HG03520 (cell line): Measurements from ENCODE around the gene MSANTD2.

ENCODE experiments used
- ATAC-seq: cut with Tn5 transposase; IDR thresholded peaks from one replicate; pipeline ENCODE4 v1.9.1; 2021; ENCODE audit warnings: mild to moderate bottlenecking, moderate library complexity; ENCODE audit not compliant: unreplicated experiment

Gene MSANTD2

DNA sequence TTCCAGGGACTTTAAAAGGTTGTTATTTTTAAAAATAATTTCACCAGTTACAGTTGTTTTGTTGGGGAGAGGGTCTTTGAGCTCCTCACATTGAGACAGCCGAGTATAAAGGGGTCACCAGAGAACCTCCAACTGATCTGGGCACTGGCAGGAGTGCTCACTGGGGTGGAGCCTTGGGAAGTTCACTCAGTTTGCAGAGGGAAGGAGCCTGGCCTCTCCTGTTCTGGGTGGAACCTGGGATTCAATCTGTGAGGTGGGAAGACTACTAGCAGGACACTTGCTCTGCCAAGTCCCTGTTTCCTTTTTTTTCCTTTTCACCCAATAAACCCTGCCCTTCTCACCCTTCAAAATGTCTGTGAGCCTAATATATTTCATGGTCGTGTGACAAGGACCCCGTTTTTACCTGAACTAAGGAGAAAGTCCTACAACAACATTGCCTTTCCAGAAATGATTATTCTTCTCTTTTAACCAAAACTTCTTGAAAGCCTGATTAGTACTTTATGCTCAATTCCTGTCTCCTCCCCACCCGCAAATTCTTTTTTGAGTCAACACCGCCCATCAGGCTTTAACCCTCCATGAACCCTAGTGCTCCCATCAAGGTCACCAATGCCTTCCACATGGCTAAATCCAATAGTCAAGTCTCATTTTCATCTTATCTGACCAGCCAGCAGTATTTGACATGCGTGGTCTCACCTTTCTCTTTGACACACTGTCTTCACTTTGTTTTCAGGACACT is 22.0 kb upstream of the MSANTD2 start:
- no peak for ATAC-seq

DNA sequence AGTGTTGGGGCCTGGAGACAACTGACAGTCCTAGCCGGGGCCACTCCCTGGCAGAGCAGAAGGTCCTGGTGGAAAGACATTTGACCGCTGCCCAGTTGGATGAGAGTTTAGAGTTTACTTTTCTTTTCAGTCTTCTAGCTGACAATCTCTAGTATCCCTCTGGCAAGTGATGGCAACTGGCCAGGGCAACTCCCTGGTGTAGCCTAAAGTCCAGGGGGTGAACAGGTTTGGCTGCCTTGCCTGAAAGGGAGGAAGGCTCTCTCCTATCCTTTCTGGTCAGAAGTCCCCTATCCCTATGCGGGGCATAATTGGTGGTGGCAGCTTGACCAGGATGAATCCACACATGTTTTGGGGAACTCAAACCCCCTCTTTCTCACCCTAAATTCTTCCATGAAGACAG is 16.8 kb upstream of the MSANTD2 start:
- ATAC-seq = no peak

DNA sequence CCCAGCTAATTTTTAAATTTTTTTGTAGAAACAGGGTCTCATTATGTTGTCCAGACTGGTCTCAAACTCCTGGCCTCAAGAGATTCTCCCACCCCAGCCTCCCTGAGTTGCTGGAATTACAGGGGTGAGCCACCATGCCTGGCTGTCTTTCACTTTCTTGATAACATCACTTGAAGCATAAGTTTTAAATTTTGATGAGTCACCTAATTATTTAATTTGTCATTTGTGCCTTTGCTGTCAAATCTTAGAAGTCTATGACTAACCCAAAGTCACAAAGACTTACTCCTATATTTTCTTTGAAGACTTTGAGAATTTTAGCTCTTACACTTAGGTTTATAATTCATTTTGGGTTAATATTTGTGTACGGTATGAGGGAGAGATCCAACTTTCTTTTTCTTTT is 14.5 kb upstream of the MSANTD2 start:
- ATAC-seq = no peak

DNA sequence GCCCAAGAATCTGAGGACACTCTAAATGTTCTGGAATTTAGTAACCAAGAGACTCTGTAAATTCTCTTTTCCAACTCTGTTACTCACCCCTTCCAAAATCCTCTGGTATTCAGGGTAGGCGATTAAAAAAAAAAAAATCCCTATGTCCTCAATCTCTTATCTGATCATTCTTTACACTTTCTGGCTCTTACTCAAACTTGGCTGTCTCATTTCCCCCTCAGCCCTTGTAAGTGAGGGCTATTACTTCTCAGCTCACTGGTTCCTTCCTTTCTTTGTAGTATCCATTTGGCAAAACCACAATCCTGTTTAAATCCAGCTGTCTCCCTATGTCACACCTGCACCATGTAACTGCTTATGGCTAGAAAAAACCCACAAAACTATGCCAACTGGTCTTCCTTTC is 12.7 kb upstream of the MSANTD2 start:
- no peak for ATAC-seq

DNA sequence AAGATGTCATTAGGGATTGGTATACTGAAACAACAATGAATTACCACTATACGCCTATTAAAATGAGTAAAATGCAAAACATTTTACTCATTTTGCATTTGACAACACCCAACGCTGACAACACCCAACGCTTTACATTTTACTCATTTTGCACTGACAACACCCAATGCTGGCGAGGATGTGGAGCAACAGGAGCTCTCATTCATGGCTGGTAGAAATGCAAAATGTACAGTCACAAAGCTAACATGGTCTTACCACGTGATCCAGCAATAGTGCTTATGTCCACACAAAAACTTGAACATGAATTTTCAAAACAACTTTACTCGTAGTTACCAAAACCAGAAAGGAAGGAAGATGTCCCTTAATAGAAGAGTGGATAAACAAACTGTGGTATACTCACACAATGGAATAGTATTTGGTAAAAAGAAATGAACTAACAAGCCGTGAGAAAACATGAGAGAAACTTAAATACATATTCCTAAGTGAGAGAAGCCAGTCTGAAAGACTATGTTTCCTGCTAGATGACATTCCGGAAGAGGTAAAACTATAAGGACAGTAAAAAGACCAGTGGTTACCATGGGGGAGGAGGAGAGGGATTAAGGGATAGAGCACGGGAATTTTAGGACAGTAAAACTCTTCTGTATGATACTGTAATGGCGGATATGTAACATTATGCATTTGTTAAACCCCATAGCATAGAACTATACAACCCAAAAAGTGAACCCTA is 11.4 kb upstream of the MSANTD2 start:
- ATAC-seq = no peak

DNA sequence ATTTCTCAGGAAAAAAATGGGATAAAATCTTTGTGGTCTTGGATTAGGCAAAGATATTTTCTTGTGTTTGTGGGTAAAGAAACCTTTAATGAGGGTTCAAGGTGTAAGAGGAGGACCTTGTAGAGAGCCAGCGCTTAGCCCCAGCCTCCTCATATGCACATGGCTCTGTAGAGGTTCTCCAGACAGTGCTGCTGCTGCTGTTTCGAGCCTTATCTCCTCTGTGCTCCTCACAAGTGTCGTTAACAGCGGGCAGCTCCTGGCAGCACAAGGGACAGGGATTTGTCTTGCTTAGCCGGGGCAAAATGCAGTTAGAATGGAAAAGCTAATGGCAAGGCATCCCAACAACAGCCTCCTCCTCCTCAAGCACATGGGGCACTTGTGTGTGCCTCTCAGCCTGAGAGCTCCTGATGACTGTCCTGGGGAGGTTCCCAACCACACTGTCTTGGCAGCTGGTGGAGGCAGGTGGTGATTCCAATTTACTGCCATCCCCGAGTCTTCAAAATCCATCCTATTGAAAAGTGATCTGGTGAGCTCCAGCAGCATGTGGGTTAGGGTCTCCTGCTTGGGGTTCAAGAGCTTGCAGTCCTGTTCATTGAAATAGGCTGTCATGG is 7.6 kb upstream of the MSANTD2 start:
- ATAC-seq = no peak

DNA sequence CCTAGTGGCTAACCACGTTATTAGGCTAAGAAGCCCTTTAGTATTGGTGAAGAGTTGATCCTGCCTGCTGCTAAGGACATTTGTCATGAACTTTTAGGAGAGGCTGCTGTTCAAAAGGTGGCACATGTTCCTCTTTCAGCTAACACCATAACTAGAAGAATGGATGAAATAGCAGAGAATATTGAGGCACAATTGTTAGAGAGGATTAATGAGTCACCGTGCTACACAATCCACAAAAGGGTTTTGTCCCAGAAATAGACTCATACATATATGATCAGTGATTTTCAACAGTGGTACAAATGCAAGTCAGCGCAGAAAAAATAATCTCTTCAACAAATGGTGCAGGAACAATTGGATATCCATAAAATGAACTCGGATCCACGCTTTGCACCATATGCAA is 7.0 kb upstream of the MSANTD2 start:
- ATAC-seq = no peak

DNA sequence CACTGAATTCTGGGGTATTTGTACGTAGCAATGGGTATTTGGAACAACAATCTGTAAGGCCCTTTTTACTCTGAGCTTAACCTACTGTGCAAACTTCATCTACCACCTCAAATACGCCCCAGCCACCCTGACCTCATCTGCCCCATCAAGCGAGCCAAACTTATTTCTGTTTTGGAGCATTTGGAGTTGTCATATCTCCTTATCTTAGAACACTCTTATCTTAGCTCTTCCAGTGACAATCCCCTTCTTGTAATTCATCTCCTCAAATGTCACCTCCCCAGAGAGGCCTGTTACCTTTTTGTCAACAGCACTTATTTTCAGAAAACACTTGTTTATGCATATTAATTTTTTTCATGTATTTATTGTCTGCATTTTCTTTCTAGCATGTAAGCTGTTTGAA is 4.7 kb upstream of the MSANTD2 start:
- ATAC-seq = no peak

DNA sequence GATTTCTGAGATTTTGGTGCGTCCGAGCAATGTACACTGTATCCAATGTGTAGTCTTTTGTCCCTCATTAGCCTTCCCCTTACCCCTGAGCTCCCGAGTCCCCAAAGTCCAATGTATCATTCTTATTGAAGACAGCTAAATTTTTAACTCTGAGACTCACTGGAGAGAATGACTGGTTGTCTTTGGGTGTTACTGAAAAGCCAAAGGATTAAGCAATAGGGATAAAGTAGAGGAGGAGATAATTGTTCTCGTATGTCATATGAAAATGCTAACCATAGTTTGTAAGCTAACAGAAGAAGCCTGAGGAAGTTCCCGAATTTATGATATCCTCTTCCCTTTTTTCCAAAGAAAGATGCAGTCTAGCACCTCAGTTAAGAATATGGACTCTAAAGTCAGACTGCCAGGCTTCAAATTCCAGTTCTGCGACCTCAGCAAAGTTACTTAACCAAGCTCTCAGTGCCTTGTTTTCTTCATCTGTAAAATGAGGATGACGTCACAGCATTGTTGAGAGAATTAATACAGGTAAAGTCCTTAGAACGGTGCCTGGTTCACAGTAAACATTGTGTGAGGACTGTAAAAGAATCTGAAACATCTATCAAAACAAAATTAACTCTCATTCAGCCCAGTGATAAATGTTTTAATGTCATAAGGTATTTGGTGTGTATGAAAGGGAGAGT is 1.6 kb upstream of the MSANTD2 start:
- no peak for ATAC-seq

DNA sequence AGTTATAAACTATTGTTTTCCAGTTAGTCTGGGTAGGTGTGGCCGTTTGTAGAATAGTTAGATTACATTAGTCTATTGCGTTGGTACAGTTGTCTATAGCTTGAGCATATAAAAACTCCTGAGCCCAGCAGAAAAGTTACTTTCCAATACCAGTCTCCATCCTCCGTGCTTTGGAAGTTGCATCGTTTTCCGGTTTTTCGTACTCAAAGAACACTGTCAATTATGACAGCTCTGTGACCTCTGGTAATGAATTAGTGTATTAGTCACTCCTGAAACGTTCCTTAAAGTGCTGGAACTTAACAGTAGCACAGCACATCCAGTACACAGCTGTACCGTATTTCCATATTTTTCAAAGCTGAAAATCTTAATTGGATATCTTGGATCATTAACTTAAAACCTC is 808 bp upstream of the MSANTD2 start:
- no peak for ATAC-seq

DNA sequence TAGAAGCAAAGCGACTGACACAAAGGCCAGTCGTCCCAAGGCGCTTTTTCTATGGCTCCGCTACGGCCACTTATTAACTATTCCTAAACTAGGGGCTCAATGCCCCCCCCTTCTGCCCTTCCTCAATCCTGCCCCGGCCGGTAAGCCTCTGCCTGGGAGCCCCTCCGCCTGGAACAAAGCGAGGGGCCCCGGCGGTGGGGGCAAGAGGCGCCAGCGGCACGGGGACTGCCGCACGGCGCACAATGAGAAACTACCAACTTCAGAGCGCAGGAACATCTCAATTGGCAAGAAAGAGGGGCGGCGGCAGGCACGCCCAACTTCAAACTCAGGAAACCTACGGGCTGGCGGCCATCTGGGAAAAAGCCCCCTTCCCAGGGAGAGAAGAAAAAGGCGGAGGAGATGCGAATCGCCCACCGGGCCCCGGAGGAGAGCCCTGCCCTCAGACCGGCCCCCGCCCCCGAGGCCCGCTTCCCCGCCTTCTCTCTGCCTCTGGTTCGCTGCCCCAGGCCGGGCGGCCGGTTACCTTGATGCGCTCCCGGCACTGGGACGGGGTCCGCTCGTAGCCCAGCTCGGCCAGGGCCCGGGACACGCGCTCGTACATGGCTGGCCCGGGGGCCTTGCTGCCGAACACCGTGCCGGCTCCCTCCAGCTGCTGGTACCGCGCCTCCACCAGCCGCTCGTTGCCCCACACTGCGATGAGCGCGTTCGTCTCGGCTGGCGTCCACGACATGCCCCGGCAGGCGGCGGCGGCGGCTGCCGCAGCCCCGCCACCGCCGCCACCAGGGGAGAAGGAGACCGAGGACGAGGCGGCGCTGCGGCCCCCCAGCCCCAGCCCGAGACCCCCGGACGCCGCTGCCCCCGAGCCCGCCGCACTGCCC is 619 bp downstream of the MSANTD2 start:
- ATAC-seq = peak; percentile 38

DNA sequence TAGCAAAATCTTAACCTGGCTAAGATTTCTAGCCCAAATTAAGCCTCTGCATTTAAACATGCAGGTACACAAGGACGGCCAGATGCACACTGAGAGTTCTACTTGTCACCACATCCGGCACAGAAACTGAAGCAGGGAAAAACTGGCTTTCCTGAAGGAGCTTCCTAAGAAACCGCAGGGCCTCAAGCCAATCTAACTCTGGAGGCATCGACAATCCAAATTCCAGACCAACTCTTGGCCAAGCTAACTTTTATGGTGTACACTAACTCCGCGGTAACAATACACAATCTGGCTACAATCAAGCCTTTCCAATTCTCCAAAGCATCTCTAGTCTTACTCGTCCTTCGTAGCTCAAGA is 1.2 kb downstream of the MSANTD2 start:
- peak; percentile 27 for ATAC-seq

DNA sequence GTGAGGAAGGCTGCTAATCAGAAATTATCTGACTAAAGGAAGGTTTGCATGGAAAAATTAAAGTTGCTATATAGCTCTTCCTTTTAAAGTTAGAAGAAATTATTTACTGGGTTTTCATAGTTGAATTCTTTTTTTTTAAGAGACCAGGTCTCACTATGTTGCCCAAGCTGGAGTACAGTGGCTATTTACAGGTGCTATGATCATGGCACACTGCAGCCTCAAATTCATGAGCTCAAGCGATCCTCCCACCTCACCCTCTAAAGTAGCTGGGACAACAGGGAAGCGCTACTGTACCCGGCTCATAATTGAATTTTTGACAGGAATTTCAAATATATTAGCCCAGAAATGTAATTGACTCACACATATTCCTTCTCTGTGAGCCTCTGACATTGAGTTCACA is 3.9 kb downstream of the MSANTD2 start:
- ATAC-seq = no peak

DNA sequence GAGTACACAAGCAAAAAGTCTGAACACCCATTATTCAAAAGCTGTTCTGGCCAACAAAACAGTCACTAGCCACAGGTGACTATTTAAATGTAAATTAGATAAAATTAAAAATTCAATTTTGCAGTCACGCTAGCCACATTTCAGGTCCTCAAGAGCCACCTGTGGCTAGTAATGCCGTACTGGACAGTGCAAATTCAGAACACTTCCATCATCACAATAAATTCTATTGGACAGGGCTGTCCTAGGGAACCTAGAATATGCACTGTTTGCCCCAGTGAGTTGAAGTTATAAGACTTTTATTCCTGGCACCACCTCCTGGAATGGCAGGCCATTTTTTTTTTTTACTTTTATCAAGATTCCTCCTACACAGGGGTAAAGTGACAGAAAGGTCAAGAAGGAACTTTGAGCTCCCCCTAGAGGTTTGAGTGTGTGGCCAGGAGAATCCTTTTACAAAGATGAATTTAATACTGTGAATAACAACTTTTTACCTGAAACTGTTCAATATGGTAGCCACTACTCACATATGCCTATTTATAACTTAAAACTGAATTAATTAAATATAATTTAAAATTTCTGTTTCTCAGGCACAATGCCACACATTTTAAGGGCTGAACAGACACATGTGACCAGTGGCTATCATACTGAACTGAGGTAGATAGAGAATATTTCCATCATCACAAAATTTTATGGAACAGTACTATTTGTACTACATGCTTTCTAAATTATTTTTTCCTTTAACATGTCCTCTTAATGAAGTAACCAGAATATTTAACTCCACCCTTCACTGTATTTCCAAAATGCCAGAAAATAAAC is 6.5 kb downstream of the MSANTD2 start:
- peak; percentile 55 for ATAC-seq

DNA sequence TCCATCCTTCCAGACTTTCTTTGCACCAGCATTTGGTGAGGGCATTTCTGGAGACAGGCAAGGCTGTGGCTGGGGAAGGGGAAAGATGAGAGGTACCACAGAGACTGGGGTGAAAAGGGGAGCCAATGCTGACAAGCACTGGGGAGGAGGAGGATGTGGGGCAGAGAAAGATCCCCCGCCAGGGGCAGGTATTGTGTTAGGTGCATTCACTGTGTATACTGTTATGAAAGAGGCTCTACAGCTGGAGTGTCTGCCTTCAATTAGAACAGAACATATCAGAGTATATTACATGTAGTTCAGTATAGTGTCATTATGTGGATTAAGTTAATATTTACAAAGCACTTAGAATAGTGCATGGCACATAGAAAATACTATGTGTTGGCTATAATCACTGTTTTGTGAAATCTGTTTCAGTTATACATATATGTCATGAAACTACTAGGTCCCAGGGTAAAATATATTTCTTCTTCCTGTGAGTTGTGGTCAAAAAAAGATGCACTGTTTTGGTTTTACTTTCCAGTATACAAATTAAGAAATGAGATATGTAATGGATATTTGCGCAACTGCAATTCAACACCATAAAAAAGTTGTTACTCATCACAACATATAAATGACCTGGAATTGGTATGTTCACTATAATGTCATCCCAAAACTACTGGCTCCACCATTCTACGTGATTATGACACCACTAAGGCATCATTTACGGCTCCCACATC is 8.4 kb downstream of the MSANTD2 start:
- ATAC-seq = peak; percentile 68

DNA sequence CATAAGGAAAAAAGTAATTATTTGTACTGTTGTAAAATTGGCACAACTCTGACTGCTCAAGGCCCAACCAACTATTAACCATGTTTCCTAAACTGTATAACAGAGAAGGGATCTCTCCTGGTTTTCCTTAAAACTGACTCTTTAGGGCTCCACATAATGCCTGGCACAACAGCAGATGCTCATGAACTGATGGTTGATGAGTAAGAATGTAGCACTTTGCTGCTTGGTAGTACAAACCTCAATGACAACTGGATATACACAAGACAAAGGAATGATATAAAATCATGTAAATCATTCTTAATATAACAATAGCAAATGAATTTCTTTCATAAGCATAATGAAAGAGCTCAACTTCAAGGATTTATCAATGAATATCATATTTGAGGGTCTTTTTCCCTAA is 11.7 kb downstream of the MSANTD2 start:
- ATAC-seq = no peak

DNA sequence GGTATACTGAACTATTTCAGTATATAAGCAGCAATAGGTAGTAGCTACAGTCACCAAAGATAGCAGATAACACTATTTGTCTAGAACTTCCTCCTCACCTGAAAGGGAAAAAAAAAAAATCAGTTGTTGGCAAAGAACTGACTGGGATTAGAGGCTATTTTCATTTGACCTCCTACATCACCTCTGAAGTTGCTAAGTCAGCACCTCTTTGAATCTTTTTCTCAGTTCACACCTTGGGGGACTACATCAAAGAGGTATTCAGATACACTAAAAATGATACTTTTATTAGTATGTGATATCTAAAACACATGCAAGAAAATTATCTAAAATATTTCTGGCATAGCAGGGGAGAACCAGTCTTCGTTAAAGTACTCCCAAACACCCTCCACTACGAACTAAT is 16.2 kb downstream of the MSANTD2 start:
- ATAC-seq = no peak

DNA sequence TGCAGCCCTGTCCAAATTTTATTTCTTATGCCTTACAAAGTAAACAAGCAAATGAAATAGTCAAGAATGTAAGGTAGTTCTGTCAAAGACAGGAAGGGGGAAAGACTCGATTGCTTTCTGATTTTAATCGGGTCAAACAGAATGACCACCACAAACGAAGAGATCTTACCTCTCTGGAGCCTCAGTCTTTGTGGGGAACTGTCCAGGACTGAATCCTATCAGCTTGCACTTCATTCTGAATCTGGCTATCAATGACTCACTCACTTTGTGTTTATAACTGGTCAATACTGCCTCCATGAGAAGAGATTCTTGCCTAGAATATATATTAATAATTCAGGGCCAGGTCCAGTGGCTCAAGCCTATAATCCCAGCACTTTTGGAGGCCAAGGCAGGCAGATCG is 17.2 kb downstream of the MSANTD2 start:
- no peak for ATAC-seq

DNA sequence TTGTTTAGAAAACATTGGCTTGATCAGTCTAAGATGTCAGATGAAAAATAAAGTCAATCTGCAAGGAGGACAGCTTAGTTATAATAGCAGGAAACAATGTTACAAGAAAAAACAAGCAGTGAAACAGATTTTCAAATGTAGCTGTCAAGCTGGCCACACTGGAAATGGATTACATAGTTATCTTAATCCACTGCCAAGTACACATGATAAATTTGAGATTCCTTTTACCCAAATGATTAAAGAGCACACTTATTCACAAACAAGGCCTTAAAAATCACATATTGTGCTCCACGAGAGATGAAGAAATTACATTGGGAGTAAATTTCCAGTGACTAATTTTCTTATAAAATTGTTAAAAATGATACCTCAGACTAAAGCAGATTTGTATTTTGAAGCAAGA is 20.6 kb downstream of the MSANTD2 start:
- no peak for ATAC-seq
